ENCODE data around the gene TMEM132E.

DNA sequence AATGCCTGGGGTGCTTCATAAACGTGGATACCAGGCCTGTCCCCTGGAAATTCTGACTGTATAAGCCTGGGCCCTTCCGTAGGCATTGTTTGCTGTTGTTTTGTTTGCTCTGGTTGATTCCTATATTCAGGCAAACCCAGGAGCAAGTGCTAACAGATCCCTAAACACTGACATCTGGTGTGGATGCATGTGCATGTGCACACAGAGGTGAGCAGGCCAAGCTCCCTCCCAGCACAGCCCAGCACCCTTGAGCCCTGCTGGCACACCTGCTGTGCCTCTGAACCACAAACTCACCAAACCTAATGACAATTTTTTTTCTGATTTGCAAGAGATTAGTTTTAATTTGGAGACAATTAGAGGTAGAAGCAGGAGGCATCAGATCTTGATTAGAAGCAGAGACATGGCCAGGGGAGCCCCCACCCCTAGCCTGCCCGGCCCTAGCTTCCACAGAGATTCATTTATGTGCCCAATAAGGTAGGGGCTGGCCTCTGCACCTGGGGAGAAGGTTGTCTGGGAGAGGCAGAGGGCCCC is 40.4 kb downstream of the TMEM132E start:
- TF ChIP-seq POLR2A (IDR thresholded peaks at IDR 0.05; ENCODE audit: low read length) (no peak), GATA1 (IDR thresholded peaks at IDR 0.05; ENCODE audit: low read depth, low read length) (no peak)
